ENCODE results near the gene MAP3K4.

DNA sequence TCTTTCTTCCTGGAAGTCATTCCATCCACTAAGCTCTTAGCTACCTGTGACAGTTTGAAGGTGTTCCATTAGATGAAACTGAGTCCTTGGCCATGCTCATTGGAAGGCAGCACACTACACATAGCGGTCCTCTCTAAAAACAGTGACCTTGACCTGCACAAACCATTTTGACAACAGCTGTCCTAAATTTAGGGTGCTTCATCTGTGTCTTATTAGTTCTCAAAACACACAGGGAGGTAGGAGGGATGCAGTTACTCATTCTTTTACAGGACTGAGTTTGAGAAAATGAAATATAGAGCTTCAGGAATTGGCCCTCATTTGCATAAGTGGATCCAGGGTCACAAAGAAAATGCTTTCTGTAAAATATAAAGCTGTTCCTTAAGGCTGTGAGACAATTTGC is 20.4 kb upstream of the MAP3K4 start:
- TF ChIP-seq EZH2 (IDR thresholded peaks at IDR 0.05; ENCODE audit: borderline replicate concordance, low read depth, low read length, severe bottlenecking): no peak
- TF ChIP-seq, protein P1, sequence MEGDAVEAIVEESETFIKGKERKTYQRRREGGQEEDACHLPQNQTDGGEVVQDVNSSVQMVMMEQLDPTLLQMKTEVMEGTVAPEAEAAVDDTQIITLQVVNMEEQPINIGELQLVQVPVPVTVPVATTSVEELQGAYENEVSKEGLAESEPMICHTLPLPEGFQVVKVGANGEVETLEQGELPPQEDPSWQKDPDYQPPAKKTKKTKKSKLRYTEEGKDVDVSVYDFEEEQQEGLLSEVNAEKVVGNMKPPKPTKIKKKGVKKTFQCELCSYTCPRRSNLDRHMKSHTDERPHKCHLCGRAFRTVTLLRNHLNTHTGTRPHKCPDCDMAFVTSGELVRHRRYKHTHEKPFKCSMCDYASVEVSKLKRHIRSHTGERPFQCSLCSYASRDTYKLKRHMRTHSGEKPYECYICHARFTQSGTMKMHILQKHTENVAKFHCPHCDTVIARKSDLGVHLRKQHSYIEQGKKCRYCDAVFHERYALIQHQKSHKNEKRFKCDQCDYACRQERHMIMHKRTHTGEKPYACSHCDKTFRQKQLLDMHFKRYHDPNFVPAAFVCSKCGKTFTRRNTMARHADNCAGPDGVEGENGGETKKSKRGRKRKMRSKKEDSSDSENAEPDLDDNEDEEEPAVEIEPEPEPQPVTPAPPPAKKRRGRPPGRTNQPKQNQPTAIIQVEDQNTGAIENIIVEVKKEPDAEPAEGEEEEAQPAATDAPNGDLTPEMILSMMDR (IDR thresholded peaks at IDR 0.05; ENCODE audit: borderline replicate concordance, extremely low read depth, low read length, poor library complexity, severe bottlenecking): no peak

All from DND-41 (cell line).